Measurements from ENCODE around the gene TMCC1. TPM values are rescaled to one million over a fixed set of nuclear protein-coding genes. Genes with fewer than 3 reads are reported as not detected.

TMCC1 gene
- total RNA-seq, 1 donor from 2014 or later: 36.9 TPM

DNA sequence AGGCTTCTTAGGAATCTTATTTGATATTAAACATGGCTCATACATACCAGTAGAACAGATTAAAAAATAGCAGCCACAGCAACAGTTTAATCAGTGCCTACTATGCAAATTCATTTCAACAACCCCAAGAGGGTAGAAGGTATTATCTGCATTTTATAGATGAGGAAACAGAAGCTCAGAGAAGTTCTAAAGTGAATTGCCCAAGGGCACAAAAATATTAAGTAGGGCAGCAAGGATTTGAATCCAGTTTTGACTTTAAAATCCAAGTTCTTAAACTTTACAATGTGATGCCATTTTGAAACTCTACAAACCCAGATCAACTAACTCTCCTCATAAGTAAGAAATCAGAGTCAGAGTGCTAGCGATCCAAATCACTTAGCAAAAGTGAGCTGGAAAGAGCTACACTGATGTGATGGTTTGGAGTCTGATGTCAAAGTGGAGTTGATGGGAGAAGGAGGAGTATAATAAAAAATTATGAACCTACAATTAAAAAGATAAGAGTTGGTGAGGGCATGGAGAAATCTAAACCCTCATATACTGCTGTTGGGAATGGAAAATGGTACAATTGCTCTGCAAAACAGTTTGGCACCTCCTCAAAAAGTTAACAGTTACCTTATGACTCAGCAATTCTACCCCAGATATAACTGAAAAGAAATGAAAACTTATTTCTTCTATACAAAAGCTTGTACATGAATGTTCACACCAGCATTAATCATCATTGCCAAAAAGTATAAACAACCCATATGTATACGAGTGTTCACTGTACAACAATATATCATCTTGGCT is 236.1 kb downstream of the TMCC1 start:
- no peaks in the 10 kb centered on the region for H3K27me3 Mint-ChIP-seq (ENCODE audit: low read depth)
- DNase-seq (ENCODE audit: low read depth, low spot score): no peak
- H3K36me3 Mint-ChIP-seq (ENCODE audit: low read depth): peaks cover 2% of the 10 kb centered on the region
- no peaks in the 10 kb centered on the region for H3K9me3 Mint-ChIP-seq
- TF ChIP-seq, protein P1, sequence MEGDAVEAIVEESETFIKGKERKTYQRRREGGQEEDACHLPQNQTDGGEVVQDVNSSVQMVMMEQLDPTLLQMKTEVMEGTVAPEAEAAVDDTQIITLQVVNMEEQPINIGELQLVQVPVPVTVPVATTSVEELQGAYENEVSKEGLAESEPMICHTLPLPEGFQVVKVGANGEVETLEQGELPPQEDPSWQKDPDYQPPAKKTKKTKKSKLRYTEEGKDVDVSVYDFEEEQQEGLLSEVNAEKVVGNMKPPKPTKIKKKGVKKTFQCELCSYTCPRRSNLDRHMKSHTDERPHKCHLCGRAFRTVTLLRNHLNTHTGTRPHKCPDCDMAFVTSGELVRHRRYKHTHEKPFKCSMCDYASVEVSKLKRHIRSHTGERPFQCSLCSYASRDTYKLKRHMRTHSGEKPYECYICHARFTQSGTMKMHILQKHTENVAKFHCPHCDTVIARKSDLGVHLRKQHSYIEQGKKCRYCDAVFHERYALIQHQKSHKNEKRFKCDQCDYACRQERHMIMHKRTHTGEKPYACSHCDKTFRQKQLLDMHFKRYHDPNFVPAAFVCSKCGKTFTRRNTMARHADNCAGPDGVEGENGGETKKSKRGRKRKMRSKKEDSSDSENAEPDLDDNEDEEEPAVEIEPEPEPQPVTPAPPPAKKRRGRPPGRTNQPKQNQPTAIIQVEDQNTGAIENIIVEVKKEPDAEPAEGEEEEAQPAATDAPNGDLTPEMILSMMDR (conservative IDR thresholded peaks at IDR 0.05): no peak
- peaks cover 32% of the 10 kb centered on the region for H3K4me1 Mint-ChIP-seq
- H3K4me3 Mint-ChIP-seq: no peak overlapping the region
- H3K27ac Mint-ChIP-seq (ENCODE audit: unreplicated experiment): no peak overlapping the region

DNA sequence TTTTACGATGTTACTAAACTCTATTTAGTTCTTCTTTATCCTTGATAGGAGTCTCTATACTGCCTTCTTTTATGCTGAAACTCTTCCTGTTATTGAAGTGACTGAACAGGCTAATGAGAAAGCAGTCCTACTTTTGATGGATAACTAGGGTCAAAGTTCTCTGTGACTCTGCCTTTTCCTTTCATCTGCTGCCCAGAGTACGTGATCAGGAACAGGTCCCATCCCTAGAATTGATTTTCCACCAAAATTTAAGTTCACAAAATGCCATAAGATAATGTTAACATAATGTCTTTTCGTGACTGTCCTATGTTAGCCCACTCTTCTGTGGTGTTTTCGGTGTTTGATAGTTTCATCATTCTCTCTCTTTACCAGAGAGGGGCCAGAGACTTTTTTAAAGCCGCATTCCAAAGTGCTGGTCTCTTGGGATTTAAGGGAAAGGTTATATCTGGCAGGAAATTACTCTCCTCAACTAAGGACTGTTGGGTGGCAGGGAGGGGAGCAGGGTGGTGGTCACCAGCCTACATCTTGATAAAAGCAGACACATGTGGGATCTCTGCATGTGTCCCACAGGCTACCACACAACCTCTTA is 236.8 kb downstream of the TMCC1 start:
- peak overlapping the region; percentile 37 for H3K27ac Mint-ChIP-seq (ENCODE audit: unreplicated experiment)
- no peak for DNase-seq (ENCODE audit: low read depth, low spot score)
- peaks cover 2% of the 10 kb centered on the region for H3K36me3 Mint-ChIP-seq (ENCODE audit: low read depth)
- no peaks in the 10 kb centered on the region for H3K27me3 Mint-ChIP-seq (ENCODE audit: low read depth)
- H3K4me1 Mint-ChIP-seq: peaks cover 38% of the 10 kb centered on the region
- TF ChIP-seq, protein P1 (conservative IDR thresholded peaks at IDR 0.05): no peak
- no peaks in the 10 kb centered on the region for H3K9me3 Mint-ChIP-seq
- H3K4me3 Mint-ChIP-seq: no peak overlapping the region

DNA sequence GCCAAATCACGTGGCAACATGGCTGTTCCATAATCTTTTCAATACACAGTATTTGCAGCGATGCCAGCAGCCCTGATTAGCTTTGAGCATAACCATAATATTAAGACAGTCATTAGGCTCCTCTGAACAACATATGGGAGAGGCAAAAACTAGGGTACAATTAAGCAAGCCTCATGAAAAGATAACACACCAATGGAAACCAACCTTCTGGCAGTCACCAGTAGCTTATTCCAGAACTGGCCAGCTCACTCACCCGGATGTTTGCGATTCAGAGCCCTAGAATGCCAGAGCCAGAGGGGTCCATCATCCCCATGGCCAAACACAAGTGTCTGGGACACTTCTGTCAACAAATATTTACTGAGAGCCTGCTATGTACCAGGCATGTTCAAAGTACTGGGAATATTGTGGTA is 238.2 kb downstream of the TMCC1 start:
- Mint-ChIP-seq H3K27me3 (ENCODE audit: low read depth) (no peaks in the 10 kb centered on the region), H3K4me3 (no peak overlapping the region), H3K4me1 (peaks cover 44% of the 10 kb centered on the region), H3K27ac (ENCODE audit: unreplicated experiment) (no peak overlapping the region), H3K9me3 (no peaks in the 10 kb centered on the region), H3K36me3 (ENCODE audit: low read depth) (peaks cover 2% of the 10 kb centered on the region)
- TF ChIP-seq, protein P1 (conservative IDR thresholded peaks at IDR 0.05): no peak
- no peak for DNase-seq (ENCODE audit: low read depth, low spot score)

DNA sequence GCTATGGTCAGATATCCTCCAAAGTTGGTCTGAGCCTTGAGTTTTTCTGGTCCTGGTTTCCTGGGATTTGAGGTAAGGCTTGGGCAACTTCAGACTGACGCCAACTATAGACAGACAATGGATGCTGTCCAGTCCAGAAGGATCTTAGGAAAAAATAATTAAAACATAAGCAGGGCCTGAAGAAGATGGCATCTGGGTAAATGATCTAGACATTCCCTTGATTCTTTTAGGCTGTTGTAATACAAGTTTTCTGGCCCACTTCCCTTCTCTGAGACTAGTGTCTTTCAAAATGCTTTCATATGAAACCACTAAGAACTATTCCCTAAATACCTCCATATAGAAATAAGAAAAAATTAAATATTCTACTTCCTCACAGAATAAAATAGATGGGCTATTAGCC is 239.4 kb downstream of the TMCC1 start:
- no peaks in the 10 kb centered on the region for H3K27me3 Mint-ChIP-seq (ENCODE audit: low read depth)
- peaks cover 2% of the 10 kb centered on the region for H3K36me3 Mint-ChIP-seq (ENCODE audit: low read depth)
- TF ChIP-seq, protein P1 (conservative IDR thresholded peaks at IDR 0.05): no peak
- H3K9me3 Mint-ChIP-seq: no peaks in the 10 kb centered on the region
- peaks cover 47% of the 10 kb centered on the region for H3K4me1 Mint-ChIP-seq
- no peak overlapping the region for H3K4me3 Mint-ChIP-seq
- no peak for DNase-seq (ENCODE audit: low read depth, low spot score)
- no peak overlapping the region for H3K27ac Mint-ChIP-seq (ENCODE audit: unreplicated experiment)

DNA sequence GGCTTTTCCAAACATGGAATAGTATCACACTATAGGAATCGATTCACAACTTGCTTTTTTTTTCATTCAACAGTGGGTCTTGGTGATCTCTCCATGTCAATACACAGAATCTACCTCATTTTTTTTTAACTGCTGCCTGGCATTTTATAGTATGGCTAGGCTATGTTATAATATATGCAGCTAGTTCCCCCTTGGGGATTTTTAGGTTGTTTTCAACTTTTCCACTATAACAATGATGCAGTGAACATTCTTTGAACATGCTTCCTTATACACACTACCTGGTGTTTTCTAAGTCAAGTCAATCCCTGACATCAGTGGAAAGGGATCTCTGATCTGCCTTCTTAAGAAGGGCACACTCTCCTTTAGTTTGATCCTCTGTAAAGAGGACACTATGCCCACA is 240.5 kb downstream of the TMCC1 start:
- Mint-ChIP-seq H3K36me3 (ENCODE audit: low read depth) (peaks cover 2% of the 10 kb centered on the region), H3K4me1 (peaks cover 51% of the 10 kb centered on the region), H3K27me3 (ENCODE audit: low read depth) (no peaks in the 10 kb centered on the region), H3K27ac (ENCODE audit: unreplicated experiment) (no peak overlapping the region), H3K9me3 (no peaks in the 10 kb centered on the region), H3K4me3 (no peak overlapping the region)
- no peak for DNase-seq (ENCODE audit: low read depth, low spot score)
- TF ChIP-seq, protein P1 (conservative IDR thresholded peaks at IDR 0.05): no peak

Data from neural crest cell (in vitro differentiated cells).